ENCODE data around the gene GNPTG. TPM values are rescaled to one million over a fixed set of nuclear protein-coding genes. Genes with fewer than 3 reads are reported as not detected.

Gene GNPTG
- total RNA-seq, 4 donors from 2014 or later, result 38.8 to 78.4 (median 66.5) TPM

GRCh38 chr16:1315081-1316032 is 36.4 kb upstream of the GNPTG start:
- no peak for TF ChIP-seq CTCF (IDR thresholded peaks at IDR 0.05; ENCODE audit: low read depth)

- no peak for TF ChIP-seq CTCF (IDR thresholded peaks at IDR 0.05; ENCODE audit: low read depth)
Observed at GRCh38 chr16:1316033-1316405, 35.7 kb upstream of the GNPTG start.

GRCh38 chr16:1317479-1318267 is 34.1 kb upstream of the GNPTG start:
- TF ChIP-seq CTCF (IDR thresholded peaks at IDR 0.05; ENCODE audit: low read depth), result no peak

- no peak for TF ChIP-seq CTCF (IDR thresholded peaks at IDR 0.05; ENCODE audit: low read depth)
Observed at GRCh38 chr16:1318268-1318545, 33.5 kb upstream of the GNPTG start.

- no peak for TF ChIP-seq CTCF (IDR thresholded peaks at IDR 0.05; ENCODE audit: low read depth)
Observed at GRCh38 chr16:1319041-1319440, 32.7 kb upstream of the GNPTG start.

- no peak for TF ChIP-seq CTCF (IDR thresholded peaks at IDR 0.05; ENCODE audit: low read depth)
Observed at GRCh38 chr16:1320097-1320496, 31.6 kb upstream of the GNPTG start.

- no peak for TF ChIP-seq CTCF (IDR thresholded peaks at IDR 0.05; ENCODE audit: low read depth)
Observed at GRCh38 chr16:1320658-1321240, 31.0 kb upstream of the GNPTG start.
